Gastroesophageal sphincter (tissue), 4 donors: ENCODE data around the gene LTF. TPM values are rescaled to one million over a fixed set of nuclear protein-coding genes. Genes with fewer than 3 reads are reported as not detected.

ENCODE experiments used
- ATAC-seq: fragments of 150-250 bp; one replicate; pipeline ENCODE4 v1.9.1; 2016; ENCODE audit warnings: mild to moderate bottlenecking, moderate library complexity
- H3K27ac ChIP-seq, 4 donors: fragments of 200-600 bp; sonication (generic) in 3 of 4; 1 replicate in 3 of 4; 2 replicates in 1 of 4; pipeline ENCODE4 v1.5.1; 2016 to 2019
- H3K27me3 ChIP-seq: fragments of 200-600 bp; sonication (generic); one replicate; pipeline ENCODE4 v1.5.1; 2019
- H3K36me3 ChIP-seq, 2 donors: fragments of 200-600 bp; sonication (generic); one replicate each; pipeline ENCODE4 v1.5.1; 2019; ENCODE audit warnings: control low read depth in 1 of 2
- H3K4me1 ChIP-seq, 3 donors: fragments of 200-600 bp; sonication (generic); 1 replicate in 2 of 3; 2 replicates in 1 of 3; pipeline ENCODE4 v1.5.1; 2016 to 2019; ENCODE audit warnings: control low read depth in 2 of 3
- H3K4me3 ChIP-seq, 2 donors: fragments of 200-600 bp; sonication (generic); one replicate each; pipeline ENCODE4 v1.5.1; 2019; ENCODE audit warnings: mild to moderate bottlenecking in 1 of 2, moderate library complexity in 1 of 2
- H3K9me3 ChIP-seq, 3 donors: fragments of 200-600 bp; sonication (generic); one replicate each; pipeline ENCODE4 v1.5.1; 2017 to 2019; ENCODE audit warnings: control low read depth in 2 of 3
- CTCF ChIP-seq, 4 experiments: fragments of 200-600 bp in 2 of 4; fragments of 450-650 bp in 2 of 4; sonication (generic) in 1 of 4; IDR thresholded peaks; one replicate each; pipeline ENCODE4 v1.5.1; 2017 to 2019; ENCODE audit warnings: antibody characterized with exemption in 4 of 4, mild to moderate bottlenecking in 2 of 4, moderate library complexity in 2 of 4
- EP300 ChIP-seq: sonication (generic); formaldehyde crosslinking; IDR thresholded peaks from one replicate; pipeline ENCODE4 v1.6.1; 2017; ENCODE audit warnings: antibody characterized with exemption, mild to moderate bottlenecking
- POLR2A ChIP-seq, 2 donors: fragments of 450-650 bp; IDR thresholded peaks; one replicate each; pipeline ENCODE4 v1.6.1; 2017; ENCODE audit warnings: antibody characterized with exemption in 2 of 2, mild to moderate bottlenecking in 2 of 2, moderate library complexity in 1 of 2
- POLR2AphosphoS5 ChIP-seq: sonication (generic); formaldehyde crosslinking; IDR thresholded peaks from one replicate; pipeline ENCODE4 v1.6.1; 2017; ENCODE audit warnings: antibody characterized with exemption
- WGBS, 2 donors: methylation state at CpG; one replicate each; pipeline ENCODE4 v1.1.5; 2018; ENCODE audit warnings: low coverage in 1 of 2; 5-methylcytosine and 5-hydroxymethylcytosine counted together
- total RNA-seq, 4 donors: library from RNA; depleted of rRNA; stranded (reverse); fragments of >200 nt; gene quantifications; one replicate each; pipeline ENCODE4 v1.1.0, GENCODE V29; 2016

The LTF gene
- total RNA-seq, 4 donors from 2014 or later = 1.2 to 198 (median 1.4) TPM

- no peak overlapping the region for H3K27ac ChIP-seq
- TF ChIP-seq CTCF (IDR thresholded peaks at IDR 0.05) (no peak), EP300 (no peak), POLR2A (IDR thresholded peaks at IDR 0.05) (no peak), POLR2AphosphoS5 (no peak)
- H3K4me3 ChIP-seq = no peak overlapping the region
- H3K9me3 ChIP-seq = no peaks in the 10 kb centered on the region
- peaks cover 43% of the 10 kb centered on the region for H3K27me3 ChIP-seq
- H3K4me1 ChIP-seq = peaks cover 0 to 7% (median 4%) of the 10 kb centered on the region in 3 donors
- ATAC-seq = no peak
- H3K36me3 ChIP-seq = no peaks in the 10 kb centered on the region
- no CpG with 5 or more reads among the region's 10 CpGs for WGBS, 2 donors
These were observed 20.4 kb upstream of the LTF start for GRCh38 chr3:46484911-46485778.

GRCh38 chr3:46484388-46484787 lies 19.7 kb upstream of the LTF start:
- H3K36me3 ChIP-seq = no peaks in the 10 kb centered on the region
- no CpG with 5 or more reads among the region's 1 CpG for WGBS, 2 donors
- no peak for ATAC-seq

GRCh38 chr3:46483825-46484224 lies 19.1 kb upstream of the LTF start:
- ATAC-seq = no peak
- 50 to 89% methylated on average over 2 of the region's 2 CpGs for WGBS, 2 donors
- Histone ChIP-seq H3K27me3 (peaks cover 50% of the 10 kb centered on the region), H3K27ac (no peak overlapping the region), H3K4me3 (no peak overlapping the region), H3K36me3 (no peaks in the 10 kb centered on the region), H3K9me3 (no peaks in the 10 kb centered on the region), H3K4me1 (peaks cover 0 to 4% (median 3%) of the 10 kb centered on the region in 3 donors)
- no peak for TF ChIP-seq POLR2AphosphoS5
- TF ChIP-seq POLR2A (IDR thresholded peaks at IDR 0.05) = no peak
- no peak for TF ChIP-seq CTCF (IDR thresholded peaks at IDR 0.05)
- TF ChIP-seq EP300 = no peak

More at GRCh38 chr3:46484388-46484787, 19.7 kb upstream of the LTF start:
- TF ChIP-seq POLR2AphosphoS5 (no peak), POLR2A (IDR thresholded peaks at IDR 0.05) (no peak), CTCF (IDR thresholded peaks at IDR 0.05) (no peak), EP300 (no peak)
- peaks cover 45% of the 10 kb centered on the region for H3K27me3 ChIP-seq
- peaks cover 0 to 7% (median 4%) of the 10 kb centered on the region in 3 donors for H3K4me1 ChIP-seq
- no peaks in the 10 kb centered on the region for H3K9me3 ChIP-seq
- no peak overlapping the region for H3K4me3 ChIP-seq
- no peak overlapping the region for H3K27ac ChIP-seq

GRCh38 chr3:46482632-46483350 lies 18.1 kb upstream of the LTF start:
- TF ChIP-seq EP300 = no peak
- no peak for TF ChIP-seq POLR2AphosphoS5
- no peak for TF ChIP-seq POLR2A (IDR thresholded peaks at IDR 0.05)
- no peak for TF ChIP-seq CTCF (IDR thresholded peaks at IDR 0.05)
- Histone ChIP-seq H3K9me3 (no peaks in the 10 kb centered on the region), H3K4me3 (no peak overlapping the region), H3K27me3 (peaks cover 50% of the 10 kb centered on the region), H3K27ac (no peak overlapping the region), H3K4me1 (no peaks in the 10 kb centered on the region), H3K36me3 (no peaks in the 10 kb centered on the region)
- no peak for ATAC-seq
- 78 to 89% methylated on average over 1 of the region's 1 CpG for WGBS, 2 donors
